A549 (cell line): ENCODE results near the gene FAS.

Source experiments
- BHLHE40 ChIP-seq: IDR thresholded peaks from 2 replicates; pipeline ENCODE4 v1.6.1; 2012; ENCODE audit warnings: low read depth, low read length, inconsistent platforms
- CEBPB ChIP-seq, 2 experiments: fragments of >200 bp in 1 of 2; sonication (Bioruptor Twin) in 1 of 2; formaldehyde crosslinking in 1 of 2; IDR thresholded peaks; 2 replicates each; pipeline ENCODE4 v1.6.1; 2012 to 2016
- KDM1A ChIP-seq: fragments of 200-600 bp; sonication (generic); IDR thresholded peaks from 2 replicates; pipeline ENCODE4 v1.6.1; 2016; ENCODE audit warnings: low read depth, mild to moderate bottlenecking
- POLR2A ChIP-seq: IDR thresholded peaks from 2 replicates; pipeline ENCODE4 v1.6.1; 2012; ENCODE audit warnings: mild to moderate bottlenecking, low read length
- TF ChIP-seq, protein P1 (sequence below): fragments of >200 bp; sonication (Bioruptor Twin); formaldehyde crosslinking; IDR thresholded peaks from 3 replicates; pipeline ENCODE4 v1.5.1; 2016

DNA sequence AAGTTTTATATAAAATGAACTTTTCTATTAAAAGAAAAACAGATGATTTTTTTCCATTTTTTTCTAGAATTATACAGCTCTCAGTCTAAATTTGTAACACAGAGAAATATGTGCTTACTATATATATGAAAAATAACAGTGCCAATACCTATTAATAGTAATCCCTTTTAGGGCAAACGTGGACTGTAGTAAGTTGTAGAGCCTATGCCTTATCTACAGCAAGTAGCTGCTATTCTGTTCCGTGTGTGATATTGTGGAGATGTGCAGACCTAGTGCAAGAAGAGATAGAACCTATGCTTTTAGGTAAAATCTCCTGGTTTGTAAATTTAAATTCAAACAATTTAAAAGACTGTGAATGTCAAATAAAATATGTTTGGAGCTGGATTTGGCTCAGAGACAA, 72.9 kb downstream of the FAS start:
- no peak for TF ChIP-seq POLR2A
- TF ChIP-seq KDM1A: no peak
- no peak for TF ChIP-seq BHLHE40
- TF ChIP-seq CEBPB (IDR thresholded peaks at IDR 0.05): no peak
- TF ChIP-seq, protein P1, sequence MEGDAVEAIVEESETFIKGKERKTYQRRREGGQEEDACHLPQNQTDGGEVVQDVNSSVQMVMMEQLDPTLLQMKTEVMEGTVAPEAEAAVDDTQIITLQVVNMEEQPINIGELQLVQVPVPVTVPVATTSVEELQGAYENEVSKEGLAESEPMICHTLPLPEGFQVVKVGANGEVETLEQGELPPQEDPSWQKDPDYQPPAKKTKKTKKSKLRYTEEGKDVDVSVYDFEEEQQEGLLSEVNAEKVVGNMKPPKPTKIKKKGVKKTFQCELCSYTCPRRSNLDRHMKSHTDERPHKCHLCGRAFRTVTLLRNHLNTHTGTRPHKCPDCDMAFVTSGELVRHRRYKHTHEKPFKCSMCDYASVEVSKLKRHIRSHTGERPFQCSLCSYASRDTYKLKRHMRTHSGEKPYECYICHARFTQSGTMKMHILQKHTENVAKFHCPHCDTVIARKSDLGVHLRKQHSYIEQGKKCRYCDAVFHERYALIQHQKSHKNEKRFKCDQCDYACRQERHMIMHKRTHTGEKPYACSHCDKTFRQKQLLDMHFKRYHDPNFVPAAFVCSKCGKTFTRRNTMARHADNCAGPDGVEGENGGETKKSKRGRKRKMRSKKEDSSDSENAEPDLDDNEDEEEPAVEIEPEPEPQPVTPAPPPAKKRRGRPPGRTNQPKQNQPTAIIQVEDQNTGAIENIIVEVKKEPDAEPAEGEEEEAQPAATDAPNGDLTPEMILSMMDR: no peak
